Nephron progenitor cell (in vitro differentiated cells): ENCODE data around the gene GGA2.
"Not testable (repeated sequence)": the region's sequence is repeated elsewhere in the genome, so short reads cannot be mapped to it uniquely, and the experiment has no call there.

Source experiments
- DNase-seq: peaks from one replicate; pipeline ENCODE4 v3.0.0; 2021
- H3K27ac Mint-ChIP-seq: 2 replicates; pipeline ENCODE4 v1.8.0; 2021; ENCODE audit warnings: mild to moderate bottlenecking, moderate library complexity, mixed read lengths
- H3K27me3 Mint-ChIP-seq: 2 replicates; pipeline ENCODE4 v1.8.0; 2021; ENCODE audit warnings: mild to moderate bottlenecking, low read depth, mixed read lengths; ENCODE audit not compliant: poor library complexity
- H3K36me3 Mint-ChIP-seq: 2 replicates; pipeline ENCODE4 v1.8.0; 2021; ENCODE audit warnings: low read depth, mixed read lengths
- H3K4me1 Mint-ChIP-seq: 2 replicates; pipeline ENCODE4 v1.8.0; 2021; ENCODE audit warnings: mixed read lengths
- H3K4me3 Mint-ChIP-seq: 2 replicates; pipeline ENCODE4 v1.8.0; 2021; ENCODE audit warnings: mild to moderate bottlenecking, moderate library complexity, mixed read lengths
- H3K9me3 Mint-ChIP-seq: 2 replicates; pipeline ENCODE4 v1.8.0; 2021; ENCODE audit warnings: mild to moderate bottlenecking, moderate library complexity, mixed read lengths
- CTCF ChIP-seq: fragments of 200-600 bp; sonication (generic); IDR thresholded peaks from 2 replicates; pipeline ENCODE4 v1.5.0; 2021; ENCODE audit warnings: antibody characterized with exemption

Gene GGA2

GRCh38 chr16:23515881-23516280 is 5.6 kb upstream of the GGA2 start:
- no peak for TF ChIP-seq CTCF
- no peak for DNase-seq
- H3K36me3 Mint-ChIP-seq = peaks cover 38% of the 10 kb centered on the region
- peaks cover 4% of the 10 kb centered on the region for H3K27me3 Mint-ChIP-seq
- no peaks in the 10 kb centered on the region for H3K9me3 Mint-ChIP-seq
- H3K4me3 Mint-ChIP-seq = no peak overlapping the region
- H3K27ac Mint-ChIP-seq = no peak overlapping the region
- peaks cover 4% of the 10 kb centered on the region for H3K4me1 Mint-ChIP-seq

- H3K9me3 Mint-ChIP-seq = no peaks in the 10 kb centered on the region
- peaks cover 34% of the 10 kb centered on the region for H3K36me3 Mint-ChIP-seq
- H3K4me1 Mint-ChIP-seq = peaks cover 8% of the 10 kb centered on the region
- DNase-seq = no peak
- H3K27ac Mint-ChIP-seq = peak overlapping the region; percentile 79
- peaks cover 4% of the 10 kb centered on the region for H3K27me3 Mint-ChIP-seq
- TF ChIP-seq CTCF = no peak
- H3K4me3 Mint-ChIP-seq = no peak overlapping the region
These were observed 4.3 kb upstream of the GGA2 start for GRCh38 chr16:23514381-23515152.

- Mint-ChIP-seq H3K9me3 (no peaks in the 10 kb centered on the region), H3K36me3 (peaks cover 39% of the 10 kb centered on the region), H3K27me3 (peaks cover 4% of the 10 kb centered on the region), H3K27ac (no peak overlapping the region), H3K4me1 (peaks cover 24% of the 10 kb centered on the region), H3K4me3 (no peak overlapping the region)
- no peak for TF ChIP-seq CTCF
- DNase-seq = no peak
These were observed 1.9 kb upstream of the GGA2 start for GRCh38 chr16:23512168-23512695.

GRCh38 chr16:23511731-23512130 is 1.4 kb upstream of the GGA2 start:
- H3K36me3 Mint-ChIP-seq = peaks cover 44% of the 10 kb centered on the region

GRCh38 chr16:23510915-23511270 is 599 bp upstream of the GGA2 start:
- not testable (repeated sequence) for H3K27ac Mint-ChIP-seq, H3K27me3 Mint-ChIP-seq, DNase-seq, H3K9me3 Mint-ChIP-seq
- Mint-ChIP-seq H3K4me1 (peaks cover 33% of the 10 kb centered on the region), H3K4me3 (peak overlapping the region; percentile 83), H3K36me3 (peaks cover 40% of the 10 kb centered on the region)

More at GRCh38 chr16:23511731-23512130, 1.4 kb upstream of the GGA2 start:
- Mint-ChIP-seq H3K4me3 (peak overlapping the region; percentile 73), H3K27me3 (peaks cover 4% of the 10 kb centered on the region), H3K9me3 (no peaks in the 10 kb centered on the region), H3K27ac (no peak overlapping the region), H3K4me1 (peaks cover 29% of the 10 kb centered on the region)
- DNase-seq = no peak
- no peak for TF ChIP-seq CTCF

- TF ChIP-seq CTCF = no peak
- peaks cover 32% of the 10 kb centered on the region for H3K36me3 Mint-ChIP-seq
- no peaks in the 10 kb centered on the region for H3K9me3 Mint-ChIP-seq
- peak; percentile 22 for DNase-seq
- H3K4me1 Mint-ChIP-seq = peaks cover 44% of the 10 kb centered on the region
- H3K4me3 Mint-ChIP-seq = peak overlapping the region; percentile 91
- H3K27me3 Mint-ChIP-seq = no peaks in the 10 kb centered on the region
- no peak overlapping the region for H3K27ac Mint-ChIP-seq
These were observed 521 bp downstream of the GGA2 start for GRCh38 chr16:23509782-23510163.
